Right lobe of liver (tissue), 6 donors: ENCODE data around the gene PRDM16. TPM values are rescaled to one million over a fixed set of nuclear protein-coding genes. Genes with fewer than 3 reads are reported as not detected.

Experiments
- ATAC-seq, 4 donors: fragments of 200-7000 bp; cut with Tn5 transposase; one replicate each; pipeline ENCODE4 v1.9.1; 2020; ENCODE audit warnings: mild to moderate bottlenecking in 4 of 4, moderate library complexity in 4 of 4
- DNase-seq, 3 donors: peaks; one replicate each; pipeline ENCODE4 v3.0.0-alpha.2; 2020
- H3K27ac ChIP-seq, 3 donors: fragments of 200-600 bp; one replicate each; pipeline ENCODE4 v1.8.0; 2022
- H3K27me3 ChIP-seq, 2 donors: fragments of 200-600 bp; one replicate each; pipeline ENCODE4 v1.8.0; 2022
- H3K36me3 ChIP-seq, 4 donors: fragments of 200-600 bp; sonication (generic) in 1 of 4; one replicate each; pipeline versions ENCODE4 v1.5.1 to v1.8.0; 2017 to 2022; ENCODE audit warnings: control low read depth in 1 of 4
- H3K4me1 ChIP-seq, 4 donors: fragments of 200-600 bp; sonication (generic) in 1 of 4; one replicate each; pipeline versions ENCODE4 v1.5.1 to v1.8.0; 2017 to 2022; ENCODE audit warnings: control low read depth in 1 of 4
- H3K4me3 ChIP-seq, 3 donors: fragments of 200-600 bp; one replicate each; pipeline ENCODE4 v1.8.0; 2022
- H3K9me3 ChIP-seq, 4 donors: fragments of 200-600 bp; sonication (generic) in 1 of 4; one replicate each; pipeline versions ENCODE4 v1.5.1 to v1.8.0; 2017 to 2022; ENCODE audit warnings: control low read depth in 1 of 4
- CTCF ChIP-seq, 4 donors: fragments of 200-600 bp in 3 of 4; fragments of 450-650 bp in 1 of 4; IDR thresholded peaks; one replicate each; pipeline versions ENCODE4 v1.5.1 to v1.8.0; 2016 to 2022; ENCODE audit warnings: antibody characterized with exemption in 4 of 4, mild to moderate bottlenecking in 2 of 4
- POLR2A ChIP-seq: fragments of 450-650 bp; IDR thresholded peaks from one replicate; pipeline ENCODE4 v1.6.1; 2017; ENCODE audit warnings: antibody characterized with exemption, mild to moderate bottlenecking
- WGBS: methylation state at CpG from one replicate; pipeline ENCODE4 v1.1.6; 2018; ENCODE audit warnings: low coverage, low lambda C conversion rate; ENCODE audit not compliant: insufficient coverage; ENCODE audit errors: missing lambda C conversion rate; 5-methylcytosine and 5-hydroxymethylcytosine counted together
- intact Hi-C, 2 donors: fragments of 100-400 bp; cut with DNase I; formaldehyde crosslinking; loops; one replicate each; pipeline versions ENCODE4 v1.11.2 to v1.14.1; 2022
- total RNA-seq, 6 experiments: library from RNA; depleted of rRNA in 2 of 6; stranded (reverse); fragments of >200 nt in 2 of 6; fragmentation: NEBNext Ultra II Directional in 3 of 6; extraction: Animal tissue kit (Norgen Biotek cat#: 25700) in 3 of 6; gene quantifications; one replicate each; pipeline versions ENCODE4 v1.1.0 to v1.2.4, GENCODE V29; 2016 to 2023
- donor health status: DM: no; HTN: yes; CAD: no.
- donor health status: DM: no; HTN: no; CAD: no.
- donor health status: DM: no; HTN: no; CAD: no.
- donor health status: DM: no; HTN: yes; CAD: no.
- donor health status: DM: no; HTN: yes; CAD: no.

PRDM16 gene
- total RNA-seq, 6 experiments from 2014 or later = 0.06 to 0.75 (median 0.28) TPM

GRCh38 chr1:3139871-3140361 is 70.9 kb downstream of the PRDM16 start:
- ATAC-seq (no peak), DNase-seq (no peak)
- intact Hi-C loops = no loop called here
- no peak for TF ChIP-seq CTCF (IDR thresholded peaks at IDR 0.05)
- no peak for TF ChIP-seq POLR2A
- no peaks in the 10 kb centered on the region for H3K4me1 ChIP-seq
- H3K9me3 ChIP-seq = no peaks in the 10 kb centered on the region
- 45% methylated on average over 18 of the region's 26 CpGs for WGBS
- no peak overlapping the region for H3K4me3 ChIP-seq
- H3K36me3 ChIP-seq = no peaks in the 10 kb centered on the region
- no peaks in the 10 kb centered on the region for H3K27me3 ChIP-seq
- no peak overlapping the region for H3K27ac ChIP-seq

- Histone ChIP-seq H3K9me3 (no peaks in the 10 kb centered on the region), H3K4me1 (no peaks in the 10 kb centered on the region), H3K36me3 (no peaks in the 10 kb centered on the region), H3K27ac (no peak overlapping the region), H3K4me3 (no peak overlapping the region), H3K27me3 (no peaks in the 10 kb centered on the region)
- intact Hi-C loops = no loop called here
- WGBS = 63% methylated on average over 12 of the region's 19 CpGs
- DNase-seq (no peak), ATAC-seq (no peak)
- TF ChIP-seq CTCF (IDR thresholded peaks at IDR 0.05) = no peak
- TF ChIP-seq POLR2A = no peak
Measured at GRCh38 chr1:3140437-3140836, 71.4 kb downstream of the PRDM16 start.

GRCh38 chr1:3141129-3141528 is 72.1 kb downstream of the PRDM16 start:
- no peak for ATAC-seq
- no peaks in the 10 kb centered on the region for H3K4me1 ChIP-seq
- no peak overlapping the region for H3K27ac ChIP-seq
- H3K27me3 ChIP-seq = no peaks in the 10 kb centered on the region
- H3K9me3 ChIP-seq = no peaks in the 10 kb centered on the region
- 87% methylated on average over 7 of the region's 13 CpGs for WGBS
- TF ChIP-seq POLR2A (no peak), CTCF (IDR thresholded peaks at IDR 0.05) (no peak)
- no peak for DNase-seq
- no peak overlapping the region for H3K4me3 ChIP-seq
- intact Hi-C loops = no loop called here
- no peaks in the 10 kb centered on the region for H3K36me3 ChIP-seq

GRCh38 chr1:3141836-3142235 is 72.8 kb downstream of the PRDM16 start:
- Histone ChIP-seq H3K4me1 (no peaks in the 10 kb centered on the region), H3K9me3 (no peaks in the 10 kb centered on the region), H3K36me3 (no peaks in the 10 kb centered on the region), H3K27me3 (no peaks in the 10 kb centered on the region), H3K27ac (no peak overlapping the region), H3K4me3 (no peak overlapping the region)
- 27% methylated on average over 2 of the region's 21 CpGs for WGBS
- TF ChIP-seq POLR2A (no peak), CTCF (IDR thresholded peaks at IDR 0.05) (no peak)
- intact Hi-C loops = no loop called here
- no peak for ATAC-seq
- no peak for DNase-seq

GRCh38 chr1:3142236-3142635 is 73.2 kb downstream of the PRDM16 start:
- Histone ChIP-seq H3K27ac (no peak overlapping the region), H3K36me3 (no peaks in the 10 kb centered on the region), H3K9me3 (no peaks in the 10 kb centered on the region), H3K4me1 (no peaks in the 10 kb centered on the region), H3K4me3 (no peak overlapping the region), H3K27me3 (no peaks in the 10 kb centered on the region)
- intact Hi-C loops = no loop called here
- 50% methylated on average over 2 of the region's 17 CpGs for WGBS
- no peak for DNase-seq
- TF ChIP-seq CTCF (IDR thresholded peaks at IDR 0.05) (no peak), POLR2A (no peak)
- ATAC-seq = no peak
